GM18505 (cell line): Measurements from ENCODE around the gene HEY2.
A peak's percentile ranks its signal among the peaks of the same experiment; 100 is the strongest.
"Not testable (repeated sequence)": the region's sequence is repeated elsewhere in the genome, so short reads cannot be mapped to it uniquely, and the experiment has no call there.

Source experiments
- ATAC-seq: cut with Tn5 transposase; IDR thresholded peaks from one replicate; pipeline ENCODE4 v1.9.1; 2021; ENCODE audit not compliant: unreplicated experiment
- POLR2A ChIP-seq: IDR thresholded peaks from 4 replicates; pipeline ENCODE4 v1.6.1; 2011; ENCODE audit warnings: borderline replicate concordance; ENCODE audit not compliant: insufficient read depth, insufficient read length; ENCODE audit errors: extremely low read depth

The HEY2 gene

GRCh38 chr6:125766641-125767040, 17.2 kb downstream of the HEY2 start:
- ATAC-seq: no peak

GRCh38 chr6:125769147-125769783, 19.8 kb downstream of the HEY2 start:
- ATAC-seq: no peak
- no peak for TF ChIP-seq POLR2A

More at GRCh38 chr6:125766641-125767040, 17.2 kb downstream of the HEY2 start:
- TF ChIP-seq POLR2A: no peak

GRCh38 chr6:125773387-125774341, 24.2 kb downstream of the HEY2 start:
- no peak for ATAC-seq
- no peak for TF ChIP-seq POLR2A

DNA sequence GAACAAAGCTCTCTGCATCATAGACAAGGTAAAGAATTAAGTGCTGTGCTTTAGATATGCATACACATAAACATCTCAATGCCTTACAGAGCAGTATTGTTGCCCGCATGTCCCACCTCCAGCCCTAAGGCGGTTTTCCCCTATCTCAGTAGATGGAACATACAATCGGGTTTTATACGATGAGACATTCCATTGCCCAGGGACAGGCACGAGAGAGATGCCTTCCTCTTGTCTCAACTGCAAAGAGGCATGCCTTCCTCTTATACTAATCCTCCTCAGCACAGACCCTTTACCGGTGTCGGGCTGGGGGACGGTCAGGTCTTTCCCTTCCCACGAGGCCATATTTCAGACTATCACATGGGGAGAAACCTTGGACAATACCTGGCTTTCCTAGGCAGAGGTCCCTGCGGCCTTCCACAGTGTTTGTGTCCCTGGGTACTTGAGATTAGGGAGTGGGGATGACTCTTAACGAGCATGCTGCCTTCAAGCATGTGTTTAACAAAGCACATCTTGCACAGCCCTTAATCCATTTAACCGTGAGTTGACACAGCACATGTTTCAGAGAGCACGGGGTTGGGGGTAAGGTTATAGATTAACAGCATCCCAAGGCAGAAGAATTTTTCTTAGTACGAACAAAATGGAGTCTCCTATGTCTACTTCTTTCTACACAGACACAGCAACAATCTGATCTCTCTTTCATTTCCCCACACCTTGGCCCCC, 26.8 kb downstream of the HEY2 start:
- not testable (repeated sequence) for ATAC-seq

GRCh38 chr6:125779924-125780539, 30.6 kb downstream of the HEY2 start:
- TF ChIP-seq POLR2A: no peak
- ATAC-seq: peak; percentile 77

GRCh38 chr6:125780540-125781313, 31.3 kb downstream of the HEY2 start:
- ATAC-seq: peak; percentile 79
- peak; percentile 87 for TF ChIP-seq POLR2A

GRCh38 chr6:125781314-125781868, 32.0 kb downstream of the HEY2 start:
- no peak for TF ChIP-seq POLR2A
- ATAC-seq: peak; percentile 36

- no peak for TF ChIP-seq POLR2A
- no peak for ATAC-seq
These were observed 34.9 kb downstream of the HEY2 start for GRCh38 chr6:125784365-125784764.

DNA sequence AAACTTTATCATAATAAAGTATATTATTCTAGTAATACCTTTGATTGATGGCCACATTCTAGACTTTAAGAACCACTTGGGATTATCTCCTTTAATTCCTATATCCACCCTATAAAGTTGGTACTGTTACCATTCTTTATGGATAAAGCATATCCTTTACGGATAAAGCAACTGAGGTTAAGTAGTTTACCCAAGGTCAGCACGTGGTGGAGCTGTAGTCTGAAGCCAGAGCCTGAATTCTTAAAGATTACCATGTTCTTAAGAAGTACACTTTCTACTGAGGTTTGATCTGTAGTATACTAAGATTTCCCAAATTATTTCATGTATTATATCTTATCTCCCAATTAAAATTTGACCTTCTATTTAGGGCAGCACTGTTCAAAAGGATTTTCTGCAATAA, 38.4 kb downstream of the HEY2 start:
- TF ChIP-seq POLR2A: no peak
- ATAC-seq: no peak

- no peak for TF ChIP-seq POLR2A
- ATAC-seq: no peak
These were observed 39.7 kb downstream of the HEY2 start for GRCh38 chr6:125789167-125789566.

- peak; percentile 13 for ATAC-seq
- no peak for TF ChIP-seq POLR2A
These were observed 40.3 kb downstream of the HEY2 start for GRCh38 chr6:125789576-125790357.

DNA sequence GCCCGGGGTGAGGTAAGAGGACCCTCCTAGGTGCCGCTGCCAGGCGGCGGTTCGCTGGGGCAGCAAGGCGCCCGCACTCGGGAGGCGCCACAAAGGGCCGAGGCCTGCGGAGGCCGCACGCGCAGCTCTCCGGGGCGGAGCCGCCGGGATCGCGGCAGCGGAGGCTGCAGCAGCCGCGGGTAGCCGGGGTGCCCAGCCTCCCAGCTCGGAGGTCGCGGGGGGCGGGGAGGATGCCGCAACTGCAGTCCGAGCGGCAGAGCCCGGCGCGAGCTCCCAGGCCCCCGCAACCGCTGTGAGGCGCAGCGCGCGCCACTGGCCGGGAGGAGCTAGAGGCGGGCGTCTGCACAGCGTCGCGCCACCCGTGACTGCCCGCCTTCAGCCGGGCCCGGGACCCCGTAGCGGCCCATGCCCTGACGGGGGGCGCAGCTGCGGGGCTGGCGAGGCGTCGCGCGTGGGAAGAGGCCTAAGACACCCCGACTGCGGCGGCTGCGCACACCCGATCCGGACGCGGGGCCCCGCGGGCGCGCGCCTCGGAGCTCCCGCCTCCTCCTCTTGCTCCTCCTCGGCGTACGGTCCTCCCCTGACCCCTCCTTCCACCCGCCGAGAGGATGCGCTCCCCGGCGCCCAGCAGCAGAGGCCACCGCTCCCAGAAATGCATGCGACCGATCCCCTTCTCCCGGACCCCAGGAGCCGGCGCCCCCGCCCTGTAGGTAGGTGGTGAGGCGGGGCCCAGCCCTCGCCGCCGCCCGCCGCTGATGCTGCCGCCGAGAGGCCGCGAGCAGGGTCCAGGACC, 41.1 kb downstream of the HEY2 start, which contains the start of gene NCOA7:
Gene NCOA7, plus strand, starts transcription at position 603 of the 793 bp plus-strand sequence. CDS start 24,395 bp downstream, outside the sequence.
- peak; percentile 71 for ATAC-seq
- peak; percentile 73 for TF ChIP-seq POLR2A
